ENCODE data around the gene GOSR2. TPM values are rescaled to one million over a fixed set of nuclear protein-coding genes. Genes with fewer than 3 reads are reported as not detected.
"Not testable (repeated sequence)": the region's sequence is repeated elsewhere in the genome, so short reads cannot be mapped to it uniquely, and the experiment has no call there.

The GOSR2 gene
- total and polyA plus RNA-seq, 2 of the 8 experiments (the other 6 are each of a cell fraction or from before 2014, with no cell fraction given), result 28.2 to 36.2 TPM

GRCh38 chr17:46953191-46953590 lies 30.2 kb downstream of the GOSR2 start:
- not testable (repeated sequence) for H3K4me1 ChIP-seq (replicated peaks in 1 of 4; ENCODE audit: control insufficient read depth in 3 of 4, insufficient read depth in 4 of 4, low read length in 3 of 4); H3K9ac ChIP-seq (replicated peaks in 1 of 4; ENCODE audit: extremely low read depth in 1 of 4, low read depth in 3 of 4, low read length in 3 of 4); H2AK5ac ChIP-seq (ENCODE audit: low read depth, low read length); H3K36me3 ChIP-seq (ENCODE audit: control insufficient read depth in 2 of 4, insufficient read depth in 4 of 4, low read length in 3 of 4); H3K4me2 ChIP-seq (ENCODE audit: insufficient read depth in 1 of 2, low read depth in 2 of 2, low read length in 2 of 2); H3K18ac ChIP-seq (ENCODE audit: extremely low read depth, low read length); H4K8ac ChIP-seq (ENCODE audit: extremely low read depth, insufficient read depth, low read length); H2BK5ac ChIP-seq (ENCODE audit: low read depth, low read length); H2BK15ac ChIP-seq (ENCODE audit: low read length); H3K23ac ChIP-seq (ENCODE audit: insufficient read length); H3K79me2 ChIP-seq (ENCODE audit: control insufficient read depth in 1 of 2, insufficient read depth in 2 of 2, low read length in 2 of 2); H4K91ac ChIP-seq (replicated peaks; ENCODE audit: insufficient read length, low read length); H3K4me3 ChIP-seq (ENCODE audit: extremely low read depth in 1 of 4, insufficient read depth in 2 of 4, low read depth in 3 of 4, low read length in 4 of 4); H2BK20ac ChIP-seq (ENCODE audit: low read length); H3K79me1 ChIP-seq (ENCODE audit: low read depth, low read length); H3K23me2 ChIP-seq (ENCODE audit: low read depth, low read length); H3K56ac ChIP-seq (replicated peaks; ENCODE audit: insufficient read length, low read depth, low read length); DNase-seq (ENCODE audit: low read depth in 1 of 2, low spot score in 2 of 2); H3K27me3 ChIP-seq (replicated peaks in 1 of 4; ENCODE audit: control insufficient read depth in 3 of 4, extremely low read depth in 1 of 4, insufficient read depth in 3 of 4, low read length in 3 of 4); H3K4ac ChIP-seq (replicated peaks; ENCODE audit: insufficient read length, low read depth, low read length); H2BK12ac ChIP-seq (ENCODE audit: low read depth, low read length); H4K20me1 ChIP-seq (replicated peaks in 1 of 2; ENCODE audit: control insufficient read depth in 1 of 2, insufficient read depth in 2 of 2, low read length in 2 of 2); H3K9me3 ChIP-seq (ENCODE audit: insufficient read depth in 2 of 2, low read depth in 1 of 2, low read length in 1 of 2); FAIRE-seq; H3K14ac ChIP-seq (ENCODE audit: insufficient read length); H3K27ac ChIP-seq (ENCODE audit: low read depth, low read length); H2BK120ac ChIP-seq (replicated peaks; ENCODE audit: low read depth, low read length); H2AFZ ChIP-seq (ENCODE audit: low read length); H4K5ac ChIP-seq (ENCODE audit: insufficient read length, low read depth, low read length)
- ChIA-PET POLR2A (ENCODE audit: partially characterized antibody) (interaction anchor here (1.5 to 2.4 kb wide), 3 partner anchors 9 to 11 kb away, joined by 3 to 6 read pairs (median 5); no protein-coding TSS in a partner anchor), CTCF (ENCODE audit: partially characterized antibody) (interaction anchor here (0.6 to 1.9 kb wide), 2 partner anchors 11 to 47 kb away, joined by 3 to 8 read pairs; no protein-coding TSS in a partner anchor)
- 67% methylated on average over 1 of the region's 4 CpGs; no CpG with 5 or more reads in 1 of the 2 experiments for WGBS, 2 experiments (ENCODE audit: extremely low coverage in 1 of 2, insufficient coverage in 1 of 2, insufficient read length in 1 of 2, insufficient replicate concordance in 2 of 2, low coverage in 1 of 2, low lambda C conversion rate in 2 of 2, missing lambda C conversion rate in 1 of 2)
